GM20000 (cell line): Measurements from ENCODE around the gene FBXO28.

Source experiments
- DNase-seq: peaks from one replicate; pipeline ENCODE4 v3.0.0; 2012; ENCODE audit warnings: low spot score
- TF ChIP-seq, protein P1 (sequence below): IDR thresholded peaks from 2 replicates; pipeline ENCODE4 v1.5.1; 2012; ENCODE audit warnings: mild to moderate bottlenecking, control low read depth; ENCODE audit errors: extremely low read depth, missing control alignments

FBXO28 gene

DNA sequence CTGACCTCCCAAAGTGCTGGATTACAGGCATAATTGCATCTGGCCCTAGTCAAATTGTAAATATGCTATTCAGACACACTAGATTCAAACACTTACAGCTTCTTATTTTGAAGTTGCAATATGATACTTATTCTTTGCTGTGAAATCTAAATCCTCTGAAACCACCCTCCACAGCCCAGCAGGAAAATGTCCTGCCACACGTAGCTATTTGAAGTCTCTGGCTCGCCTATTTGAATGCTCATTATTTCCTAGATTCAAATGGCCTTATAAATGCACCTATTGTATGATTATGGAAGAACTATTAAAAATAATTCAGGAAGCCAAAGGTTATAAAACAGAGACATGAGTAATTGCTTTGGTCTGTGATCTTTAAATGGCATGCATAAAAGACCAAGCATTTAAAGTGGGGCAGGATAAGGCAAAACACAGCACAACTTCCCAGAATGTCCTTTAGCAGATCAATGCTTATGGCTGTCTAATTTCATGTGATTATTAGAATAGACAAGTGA lies 26.6 kb upstream of the FBXO28 start:
- no peak for DNase-seq
- TF ChIP-seq, protein P1, sequence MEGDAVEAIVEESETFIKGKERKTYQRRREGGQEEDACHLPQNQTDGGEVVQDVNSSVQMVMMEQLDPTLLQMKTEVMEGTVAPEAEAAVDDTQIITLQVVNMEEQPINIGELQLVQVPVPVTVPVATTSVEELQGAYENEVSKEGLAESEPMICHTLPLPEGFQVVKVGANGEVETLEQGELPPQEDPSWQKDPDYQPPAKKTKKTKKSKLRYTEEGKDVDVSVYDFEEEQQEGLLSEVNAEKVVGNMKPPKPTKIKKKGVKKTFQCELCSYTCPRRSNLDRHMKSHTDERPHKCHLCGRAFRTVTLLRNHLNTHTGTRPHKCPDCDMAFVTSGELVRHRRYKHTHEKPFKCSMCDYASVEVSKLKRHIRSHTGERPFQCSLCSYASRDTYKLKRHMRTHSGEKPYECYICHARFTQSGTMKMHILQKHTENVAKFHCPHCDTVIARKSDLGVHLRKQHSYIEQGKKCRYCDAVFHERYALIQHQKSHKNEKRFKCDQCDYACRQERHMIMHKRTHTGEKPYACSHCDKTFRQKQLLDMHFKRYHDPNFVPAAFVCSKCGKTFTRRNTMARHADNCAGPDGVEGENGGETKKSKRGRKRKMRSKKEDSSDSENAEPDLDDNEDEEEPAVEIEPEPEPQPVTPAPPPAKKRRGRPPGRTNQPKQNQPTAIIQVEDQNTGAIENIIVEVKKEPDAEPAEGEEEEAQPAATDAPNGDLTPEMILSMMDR, result no peak

DNA sequence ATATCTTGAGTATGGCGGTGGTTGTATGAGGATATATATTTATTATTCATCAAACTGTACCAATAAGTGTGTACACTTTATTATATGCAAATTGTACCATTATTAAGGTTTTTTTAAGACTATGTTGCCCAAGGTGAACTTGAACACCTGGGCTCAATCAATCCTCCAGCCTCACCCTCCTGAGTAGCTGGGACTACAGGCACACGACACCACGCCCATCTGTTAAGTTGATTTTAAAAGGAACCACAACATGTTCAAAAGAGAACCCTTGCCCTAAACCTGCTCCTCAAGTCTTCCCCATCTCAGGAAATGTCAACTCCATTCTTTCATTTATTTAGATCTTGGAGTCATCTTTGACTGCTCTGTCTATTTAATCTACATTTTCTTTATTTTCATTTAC lies 24.3 kb upstream of the FBXO28 start:
- DNase-seq, result no peak
- TF ChIP-seq, protein P1, result no peak

DNA sequence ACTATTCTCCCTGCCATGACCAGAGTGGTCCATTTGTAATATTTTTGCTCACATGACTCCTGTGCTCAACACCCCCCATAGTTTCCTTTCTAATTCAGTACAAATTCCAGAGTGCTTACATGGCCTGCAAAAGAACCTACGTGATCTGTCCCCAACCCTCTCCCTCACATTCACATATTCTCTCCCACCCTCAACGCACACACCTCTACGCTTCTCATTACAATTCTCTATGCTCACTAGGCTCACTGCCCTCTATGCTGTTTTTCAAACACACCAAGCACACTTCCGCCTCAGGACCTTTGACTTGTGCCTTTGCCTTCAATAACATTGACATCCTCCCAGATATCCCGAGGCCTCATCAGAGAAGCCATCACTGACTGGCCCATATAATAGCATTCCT lies 23.8 kb upstream of the FBXO28 start:
- TF ChIP-seq, protein P1, result no peak
- DNase-seq, result no peak

DNA sequence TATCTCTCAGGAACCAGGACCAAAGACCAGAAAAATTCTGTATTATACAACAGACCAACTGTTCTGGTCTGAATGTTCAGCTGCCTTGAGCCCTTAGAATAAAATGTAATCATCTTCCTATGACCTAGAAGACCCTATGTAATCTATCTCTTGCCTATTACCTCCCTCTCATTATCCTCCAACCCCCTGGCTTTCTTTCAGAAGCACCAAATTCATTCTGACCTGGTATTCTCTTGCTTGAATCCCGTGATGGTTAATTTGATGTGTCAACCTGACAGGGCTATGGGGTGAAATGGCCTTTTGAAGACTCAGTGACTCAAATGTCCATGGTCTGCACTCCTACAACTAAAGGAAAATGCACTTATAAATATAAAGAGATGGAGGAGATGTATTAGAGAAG lies 21.8 kb upstream of the FBXO28 start:
- DNase-seq, result no peak
- TF ChIP-seq, protein P1, result no peak

DNA sequence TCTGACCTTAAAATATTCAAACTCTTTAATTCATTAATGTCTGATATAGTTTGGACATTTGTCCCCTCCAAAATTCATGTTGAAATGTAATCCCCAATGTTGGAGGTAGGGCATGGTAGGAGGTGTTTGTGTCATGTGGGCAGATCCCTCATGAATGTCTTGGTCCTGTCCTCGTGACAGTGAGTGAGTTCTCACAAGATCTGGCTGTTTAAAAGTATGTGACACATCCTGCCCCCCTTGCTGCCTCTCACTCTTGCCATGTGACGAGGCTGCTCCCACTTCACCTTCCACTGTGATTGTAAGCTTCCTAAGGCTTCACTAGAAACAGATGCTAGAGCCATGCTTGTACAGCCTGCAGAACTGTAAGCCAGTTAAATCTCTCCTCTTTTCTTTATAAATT lies 21.3 kb upstream of the FBXO28 start:
- TF ChIP-seq, protein P1, result no peak
- no peak for DNase-seq

DNA sequence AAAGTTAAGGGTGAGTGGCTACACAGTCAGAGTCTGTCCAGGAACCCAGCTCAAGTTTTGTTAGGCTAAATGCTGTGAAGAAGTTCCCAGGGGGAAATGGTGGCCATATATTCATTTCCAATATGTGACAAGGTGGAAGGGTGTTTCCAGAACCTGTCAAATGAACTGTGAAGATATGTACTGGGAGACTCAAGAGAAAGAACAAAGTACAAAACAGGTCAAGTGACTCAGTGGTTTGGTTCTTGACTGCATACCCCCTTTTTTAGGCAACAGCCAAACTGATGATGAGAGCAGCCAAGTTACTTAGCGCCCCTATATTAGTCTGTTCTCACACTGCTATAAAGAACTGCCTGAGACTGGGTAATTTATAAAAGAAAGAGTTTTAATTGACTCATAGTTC lies 18.6 kb upstream of the FBXO28 start:
- no peak for DNase-seq
- TF ChIP-seq, protein P1, result no peak

DNA sequence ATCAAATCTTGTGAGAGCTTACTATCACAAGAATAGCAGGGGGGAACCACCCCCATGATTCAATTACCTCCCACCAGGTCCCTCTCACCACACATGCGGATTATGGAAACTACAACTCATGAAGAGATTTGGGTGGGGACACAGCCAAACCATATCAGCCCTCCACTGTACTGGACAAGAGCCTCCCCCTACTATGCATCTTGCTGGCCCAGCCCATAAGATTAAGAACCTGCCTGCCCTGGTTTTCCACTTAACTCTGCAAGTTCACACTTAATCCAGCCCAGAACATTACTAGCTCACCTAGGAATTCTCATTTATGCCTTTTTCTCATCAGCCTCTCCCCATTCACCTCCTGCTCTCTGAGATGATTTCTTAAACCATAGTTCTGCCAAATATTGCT lies 18.0 kb upstream of the FBXO28 start:
- TF ChIP-seq, protein P1, result no peak

More for the DNA sequence above, 18.0 kb upstream of the FBXO28 start:
- no peak for DNase-seq
